NCI-H2081 treated with DMSO at 0.1 percent for 48 hours (cell line): ENCODE measurements around the gene HSF4.

Experiments used
- DNase-seq: peaks from one replicate; lab custom pipeline; 2025; lab: John Stamatoyannopoulos, UW

The HSF4 gene

GRCh38 chr16:67184995-67185650 lies 20.6 kb downstream of the HSF4 start:
- no peak for DNase-seq

GRCh38 chr16:67185651-67186134 lies 21.1 kb downstream of the HSF4 start:
- no peak for DNase-seq

- no peak for DNase-seq
Observed at GRCh38 chr16:67186550-67186950, 22.0 kb downstream of the HSF4 start.

GRCh38 chr16:67187175-67187890 lies 22.8 kb downstream of the HSF4 start:
- DNase-seq = no peak

- no peak for DNase-seq
Observed at GRCh38 chr16:67188323-67188722, 23.8 kb downstream of the HSF4 start.

GRCh38 chr16:67188798-67189197 lies 24.3 kb downstream of the HSF4 start:
- DNase-seq = no peak

GRCh38 chr16:67190041-67190440 lies 25.5 kb downstream of the HSF4 start, which contains the start of gene EXOC3L1:
Gene EXOC3L1, minus strand, starts transcription at chr16:67190136. Its CDS starts 460 bp downstream, at chr16:67189676.
- no peak for DNase-seq

GRCh38 chr16:67190448-67191399 lies 26.2 kb downstream of the HSF4 start:
- no peak for DNase-seq

GRCh38 chr16:67191411-67191994 lies 27.0 kb downstream of the HSF4 start:
- no peak for DNase-seq

GRCh38 chr16:67191995-67192681 lies 27.6 kb downstream of the HSF4 start, which contains the start of gene E2F4:
Gene E2F4, plus strand, starts transcription at chr16:67192155. Its CDS starts 73 bp downstream, at chr16:67192228.
- no peak for DNase-seq

- DNase-seq = no peak
Observed at GRCh38 chr16:67192781-67193361, 28.3 kb downstream of the HSF4 start.

GRCh38 chr16:67193536-67193935 lies 29.0 kb downstream of the HSF4 start:
- no peak for DNase-seq

- DNase-seq = no peak
Observed at GRCh38 chr16:67194260-67194659, 29.7 kb downstream of the HSF4 start.

GRCh38 chr16:67195676-67196075 lies 31.1 kb downstream of the HSF4 start:
- DNase-seq = no peak

GRCh38 chr16:67196881-67197280 lies 32.3 kb downstream of the HSF4 start:
- DNase-seq = no peak

GRCh38 chr16:67197704-67198103 lies 33.2 kb downstream of the HSF4 start:
- DNase-seq = no peak

GRCh38 chr16:67198238-67198734 lies 33.7 kb downstream of the HSF4 start:
- DNase-seq = no peak

GRCh38 chr16:67199011-67199807 lies 34.7 kb downstream of the HSF4 start, which contains the start of gene ELMO3:
Gene ELMO3, plus strand, starts transcription at chr16:67199131. Its CDS starts 196 bp downstream, at chr16:67199327.
- no peak for DNase-seq

- DNase-seq = no peak
Observed at GRCh38 chr16:67199808-67200198, 35.3 kb downstream of the HSF4 start.

- DNase-seq = no peak
Observed at GRCh38 chr16:67200491-67200890, 35.9 kb downstream of the HSF4 start.
